HG03025 (cell line): ENCODE data around the gene FERD3L.
"Not testable (repeated sequence)": the region's sequence is repeated elsewhere in the genome, so short reads cannot be mapped to it uniquely, and the experiment has no call there.

Source experiments
- ATAC-seq: cut with Tn5 transposase; IDR thresholded peaks from one replicate; pipeline ENCODE4 v1.9.1; 2021; ENCODE audit warnings: mild to moderate bottlenecking, moderate library complexity; ENCODE audit not compliant: unreplicated experiment, low FRiP score

The FERD3L gene, protein sequence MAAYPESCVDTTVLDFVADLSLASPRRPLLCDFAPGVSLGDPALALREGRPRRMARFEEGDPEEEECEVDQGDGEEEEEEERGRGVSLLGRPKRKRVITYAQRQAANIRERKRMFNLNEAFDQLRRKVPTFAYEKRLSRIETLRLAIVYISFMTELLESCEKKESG

DNA sequence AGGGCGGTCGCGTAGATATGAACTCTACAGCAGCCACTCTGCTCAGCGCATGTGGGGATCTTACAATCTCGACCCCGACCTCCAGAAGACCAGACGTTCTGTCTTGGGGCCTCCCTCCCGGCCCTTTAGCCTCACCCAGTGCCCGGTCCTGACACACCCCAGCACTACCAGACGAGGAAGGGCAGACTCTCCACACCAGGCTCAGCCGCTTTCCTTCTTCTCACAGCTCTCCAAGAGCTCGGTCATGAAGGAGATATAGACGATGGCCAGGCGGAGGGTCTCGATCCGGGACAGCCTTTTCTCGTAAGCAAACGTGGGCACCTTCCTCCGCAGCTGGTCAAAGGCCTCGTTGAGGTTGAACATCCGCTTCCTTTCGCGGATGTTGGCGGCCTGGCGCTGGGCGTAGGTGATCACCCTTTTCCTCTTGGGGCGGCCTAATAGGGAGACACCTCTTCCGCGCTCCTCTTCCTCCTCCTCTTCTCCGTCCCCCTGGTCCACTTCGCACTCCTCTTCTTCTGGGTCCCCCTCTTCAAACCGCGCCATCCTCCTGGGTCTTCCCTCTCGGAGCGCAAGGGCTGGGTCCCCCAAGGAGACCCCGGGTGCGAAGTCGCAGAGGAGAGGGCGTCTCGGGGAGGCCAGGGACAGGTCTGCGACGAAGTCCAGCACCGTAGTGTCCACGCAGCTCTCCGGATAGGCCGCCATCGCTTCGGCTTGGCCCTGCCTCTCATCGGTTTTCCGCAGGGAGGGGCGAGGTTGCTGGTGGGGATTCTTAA is at the start of gene FERD3L:
Gene FERD3L, minus strand, starts transcription at position 761 of the 773 bp plus-strand sequence. Its CDS starts 59 bp downstream, at position 702.
- no peak for ATAC-seq

DNA sequence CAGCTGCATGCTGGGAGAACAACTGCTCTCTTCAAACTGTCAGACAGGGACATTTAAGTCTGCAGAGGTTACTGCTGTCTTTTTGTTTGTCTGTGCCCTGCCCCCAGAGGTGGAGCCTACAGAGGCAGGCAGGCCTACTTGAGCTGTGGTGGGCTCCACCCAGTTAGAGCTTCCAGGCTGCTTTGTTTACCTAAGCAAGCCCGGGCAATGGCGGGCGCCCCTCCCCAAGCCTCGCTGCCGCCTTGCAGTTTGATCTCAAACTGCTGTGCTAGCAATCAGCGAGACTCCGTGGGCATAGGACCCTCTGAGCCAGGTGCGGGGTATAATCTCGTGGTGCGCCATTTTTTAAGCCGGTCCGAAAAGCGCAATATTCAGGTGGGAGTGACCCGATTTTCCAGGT is 49.2 kb upstream of the FERD3L start:
- ATAC-seq: not testable (repeated sequence)

DNA sequence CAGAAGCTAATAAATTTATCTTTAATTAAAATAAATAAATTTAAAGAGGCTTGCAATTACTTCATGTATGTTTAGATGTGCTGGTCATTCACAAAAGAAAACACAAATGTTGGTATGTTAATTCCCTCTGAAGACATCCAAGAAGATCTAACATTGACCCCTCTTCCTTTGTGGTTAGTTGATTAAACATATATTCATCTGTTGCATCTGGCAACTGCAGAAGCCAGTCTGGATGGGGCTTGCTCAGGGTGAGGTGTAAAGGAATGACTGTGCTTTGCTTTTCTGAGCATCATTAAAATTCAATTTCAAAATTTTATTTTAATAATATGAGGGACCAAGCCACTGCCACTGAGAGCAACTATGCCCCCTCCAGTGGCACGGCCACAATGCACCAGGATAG is 36.4 kb upstream of the FERD3L start:
- ATAC-seq: no peak

DNA sequence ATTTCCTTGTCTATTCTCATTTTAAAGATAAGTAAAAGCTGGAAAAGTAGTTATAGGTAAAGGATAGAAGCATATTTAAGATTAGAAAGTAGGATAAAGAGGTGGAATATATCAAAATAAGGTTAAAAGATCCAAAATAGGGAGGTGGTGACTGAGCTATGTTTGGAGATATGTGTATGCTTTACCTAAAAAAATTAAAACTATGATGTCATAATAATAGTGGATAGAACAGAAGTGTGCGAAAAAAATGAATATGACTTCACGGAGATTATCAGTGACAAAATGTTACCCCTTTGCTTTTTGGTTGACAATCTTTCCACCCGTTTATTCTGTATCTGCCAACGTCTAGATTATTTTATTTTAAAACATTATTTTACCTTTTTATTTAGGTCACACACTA is 33.4 kb upstream of the FERD3L start:
- ATAC-seq: no peak

DNA sequence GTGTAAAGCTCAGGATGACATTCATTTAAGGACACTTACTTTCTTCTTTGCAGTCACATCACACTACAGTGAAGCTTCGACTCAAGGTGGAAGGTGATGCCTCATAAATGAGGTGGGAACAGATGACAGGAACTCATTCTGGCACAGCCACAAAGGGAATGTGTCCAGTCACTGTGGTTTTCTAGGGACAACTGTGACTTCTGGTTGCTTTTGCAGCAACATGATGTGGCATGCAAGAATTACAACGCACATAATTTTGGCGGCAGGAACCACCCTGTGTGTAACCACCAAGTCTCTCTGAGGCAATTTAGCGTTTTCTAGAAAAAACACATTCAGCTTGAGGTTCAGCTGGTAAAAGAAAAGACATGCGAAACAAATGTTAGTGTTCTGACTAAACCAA is 32.0 kb upstream of the FERD3L start:
- ATAC-seq: no peak

DNA sequence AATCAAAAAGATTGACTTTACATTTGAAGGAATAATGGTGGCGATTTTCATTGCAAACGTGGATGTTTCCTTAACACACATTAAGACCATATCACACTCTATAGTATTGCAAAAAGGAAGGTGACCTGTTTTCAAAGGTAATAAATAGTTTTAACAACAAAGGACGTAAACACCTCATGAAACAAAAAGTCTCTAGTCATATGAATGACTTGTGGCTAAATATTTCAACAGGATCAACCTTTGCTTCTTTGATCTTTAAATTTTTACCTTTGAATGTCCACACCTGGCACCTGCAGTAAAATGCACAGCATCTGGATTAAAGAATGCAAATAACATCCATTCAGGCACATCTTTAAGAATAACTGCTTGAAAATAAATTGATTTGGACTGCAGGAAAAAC is 30.0 kb upstream of the FERD3L start:
- no peak for ATAC-seq

DNA sequence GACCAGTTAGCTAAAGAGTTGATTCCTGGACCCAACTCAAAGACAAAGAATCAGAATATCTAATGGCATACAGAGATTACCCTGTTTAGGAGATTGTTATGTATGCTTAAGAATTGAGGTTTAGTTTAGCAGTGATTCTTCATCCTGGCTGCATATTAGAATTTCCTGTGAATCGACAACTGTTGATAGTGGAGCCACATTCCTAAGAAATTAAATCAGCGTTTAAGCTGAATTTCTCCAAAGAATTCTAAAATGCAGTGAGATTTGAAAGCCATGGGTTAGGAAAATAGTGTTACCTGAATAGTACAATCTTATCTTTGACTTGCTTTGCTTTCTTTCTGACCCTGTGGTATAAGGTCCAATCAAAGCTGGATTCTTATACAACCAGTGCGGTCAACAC is 16.4 kb upstream of the FERD3L start:
- no peak for ATAC-seq

DNA sequence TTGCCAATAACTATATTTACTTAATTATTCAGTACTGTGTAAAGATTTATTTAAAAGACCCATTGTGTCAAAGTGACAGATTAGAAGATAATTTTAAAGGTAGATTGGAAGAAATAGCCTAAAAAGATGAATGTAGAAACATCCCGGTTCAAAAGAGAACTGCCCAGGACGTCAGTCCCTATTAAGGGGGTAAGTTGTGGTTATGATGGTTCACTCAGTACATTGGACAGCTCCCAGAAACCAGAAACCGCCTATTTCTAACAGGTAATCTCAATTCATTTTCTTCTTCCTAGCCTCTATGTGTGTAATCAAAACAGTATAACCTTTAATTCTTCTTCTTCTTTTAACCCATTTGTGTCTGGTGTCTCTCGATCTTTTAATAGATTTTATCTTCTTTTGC is 1.5 kb upstream of the FERD3L start:
- ATAC-seq: no peak

DNA sequence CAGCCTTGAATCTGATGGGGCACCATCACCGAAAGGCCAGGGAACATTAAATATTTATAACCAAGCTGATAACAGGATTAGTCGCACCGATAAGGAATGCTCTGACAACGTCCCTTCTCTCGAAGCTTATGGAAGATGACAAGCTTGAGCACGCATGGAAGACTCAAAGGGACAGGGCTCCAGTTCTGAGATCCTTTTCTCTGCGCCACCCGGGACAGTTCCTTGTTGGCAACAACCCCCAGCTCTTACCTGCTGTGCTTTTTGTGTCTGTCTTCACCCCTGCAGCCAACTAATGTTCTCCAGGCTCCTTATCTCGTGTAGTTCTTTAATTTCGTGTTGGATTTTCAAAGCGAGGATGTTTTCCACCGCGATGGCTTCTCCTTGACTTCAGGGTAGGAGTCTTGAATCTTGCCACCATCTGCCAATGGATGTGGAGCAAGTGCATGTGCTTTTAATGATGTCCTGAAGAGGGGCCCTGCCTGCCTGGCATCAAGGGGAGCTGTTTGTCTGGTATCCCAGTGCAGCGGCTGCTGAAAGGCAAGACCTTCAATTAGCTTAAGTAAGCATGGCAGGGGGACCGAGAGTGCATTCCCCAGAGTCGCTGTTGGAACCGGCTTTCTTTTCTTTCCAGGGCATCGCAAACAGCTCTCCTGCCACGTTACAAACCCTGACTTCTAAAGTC is 354 bp upstream of the FERD3L start:
- no peak for ATAC-seq

DNA sequence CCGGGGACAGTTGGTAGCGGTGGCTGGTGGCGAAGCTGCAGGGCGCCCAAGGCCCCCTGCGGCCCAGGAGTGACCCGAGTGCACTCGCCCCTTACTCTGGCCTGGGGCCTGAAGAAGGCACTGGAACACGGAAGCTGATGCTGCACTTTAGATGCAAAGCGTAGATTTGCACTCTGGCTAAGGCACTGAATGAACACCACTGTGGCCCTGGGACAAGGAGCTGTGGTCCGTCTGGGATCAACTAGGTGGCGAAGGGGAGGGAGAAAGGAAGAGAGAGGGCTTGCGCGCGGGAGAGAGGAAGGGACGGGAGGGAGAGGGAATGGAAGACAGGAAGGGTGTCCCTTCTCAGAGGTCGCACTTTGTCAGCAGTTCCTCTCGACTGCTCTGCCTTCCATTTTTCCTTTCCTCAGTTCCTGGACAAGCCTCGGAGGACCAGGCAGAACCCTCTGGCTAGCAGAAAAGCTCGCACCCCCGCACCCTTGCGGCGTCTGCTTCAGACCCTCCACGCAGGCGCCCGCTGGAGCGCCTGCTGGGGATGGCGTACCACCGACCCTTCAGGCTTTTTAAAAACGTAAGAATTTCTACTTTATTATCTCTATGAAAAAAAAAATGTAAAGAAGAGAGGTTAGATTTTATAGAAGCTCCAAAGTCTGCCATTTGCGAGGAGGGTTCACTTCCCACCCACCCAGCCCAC is 1.2 kb downstream of the FERD3L start:
- ATAC-seq: no peak

DNA sequence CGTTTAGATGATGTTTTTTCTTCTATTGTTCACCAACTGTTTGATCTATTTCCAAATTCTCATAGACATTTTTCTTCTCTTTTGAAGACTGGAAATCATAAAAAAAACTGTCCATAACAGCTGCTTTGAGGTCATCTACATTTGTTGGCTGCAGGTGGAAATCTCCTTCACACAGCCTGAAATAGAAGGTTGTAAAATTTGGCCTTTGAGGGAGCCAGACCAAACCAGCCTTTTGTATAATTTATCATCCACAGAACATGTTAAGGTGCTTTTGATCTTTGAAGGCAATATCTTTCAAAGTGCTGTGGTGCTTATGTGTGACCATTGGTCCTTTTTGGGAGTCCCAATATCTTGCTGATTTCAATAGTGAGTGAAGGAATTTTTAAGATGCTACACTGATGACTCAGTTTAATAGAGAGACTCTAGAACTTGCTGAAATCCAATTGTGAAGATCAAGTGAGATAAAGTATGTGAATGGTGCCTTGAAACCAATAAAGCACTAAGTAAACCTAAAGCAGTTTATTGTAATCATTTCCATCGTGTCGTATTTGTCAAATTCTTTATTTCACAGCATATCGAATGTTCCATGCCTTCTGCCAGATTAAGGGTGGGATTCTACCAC is 5.4 kb downstream of the FERD3L start:
- ATAC-seq: no peak

DNA sequence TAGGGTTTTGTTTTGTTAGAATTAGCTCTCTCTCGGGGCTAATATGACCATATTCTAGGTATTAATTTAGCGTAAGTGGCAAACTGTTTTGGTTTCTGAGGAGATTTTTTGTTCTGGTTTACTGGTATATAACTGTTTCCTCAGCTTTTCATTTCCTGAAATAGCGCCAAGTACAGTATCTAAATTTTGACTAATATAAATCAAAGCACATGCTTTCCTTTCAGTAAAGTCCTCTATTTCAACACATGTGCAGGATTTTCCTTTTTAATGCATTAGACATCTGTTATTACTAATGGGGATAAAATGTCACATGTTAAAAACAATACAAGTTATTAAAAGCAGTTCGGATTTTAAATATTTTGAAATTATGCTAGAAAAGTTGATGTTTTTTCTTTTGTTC is 11.3 kb downstream of the FERD3L start:
- ATAC-seq: no peak

DNA sequence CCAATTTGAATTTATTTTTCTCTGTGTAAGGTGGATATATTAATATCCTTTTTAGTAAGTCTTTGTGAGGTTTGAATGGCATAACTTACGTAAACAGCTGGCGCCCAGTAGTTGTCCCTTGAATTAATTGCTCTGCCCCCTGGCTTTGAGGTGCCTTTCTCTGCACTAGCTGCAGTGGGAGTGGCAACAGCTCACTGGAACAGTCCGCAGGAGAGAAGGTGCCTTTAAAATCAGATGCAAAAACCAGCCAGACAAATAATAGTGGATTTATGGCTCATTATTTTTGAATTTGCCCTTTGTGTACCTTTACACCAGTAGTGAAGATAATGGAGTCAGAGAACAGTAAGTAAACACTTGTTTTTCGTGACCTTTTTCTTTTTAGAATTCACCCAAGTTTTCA is 11.8 kb downstream of the FERD3L start:
- no peak for ATAC-seq

DNA sequence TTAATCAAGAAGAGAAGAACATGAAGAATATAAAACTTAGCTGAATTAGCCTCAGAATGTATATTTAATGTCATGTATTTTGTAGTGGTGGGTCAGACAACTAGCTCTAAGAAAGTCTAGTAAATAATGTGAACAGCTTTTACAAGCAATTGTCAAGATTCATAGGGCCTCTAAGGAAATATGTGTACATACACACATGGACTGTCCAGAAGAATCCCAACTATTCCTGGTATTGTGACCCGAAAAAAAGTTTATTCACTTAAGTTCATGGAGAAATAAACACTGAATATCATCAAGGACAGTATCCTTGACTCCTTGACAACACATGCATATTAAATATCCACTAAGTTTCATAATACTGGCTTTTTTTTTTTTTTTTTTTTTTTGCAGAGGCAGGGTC is 16.4 kb downstream of the FERD3L start:
- ATAC-seq: no peak

DNA sequence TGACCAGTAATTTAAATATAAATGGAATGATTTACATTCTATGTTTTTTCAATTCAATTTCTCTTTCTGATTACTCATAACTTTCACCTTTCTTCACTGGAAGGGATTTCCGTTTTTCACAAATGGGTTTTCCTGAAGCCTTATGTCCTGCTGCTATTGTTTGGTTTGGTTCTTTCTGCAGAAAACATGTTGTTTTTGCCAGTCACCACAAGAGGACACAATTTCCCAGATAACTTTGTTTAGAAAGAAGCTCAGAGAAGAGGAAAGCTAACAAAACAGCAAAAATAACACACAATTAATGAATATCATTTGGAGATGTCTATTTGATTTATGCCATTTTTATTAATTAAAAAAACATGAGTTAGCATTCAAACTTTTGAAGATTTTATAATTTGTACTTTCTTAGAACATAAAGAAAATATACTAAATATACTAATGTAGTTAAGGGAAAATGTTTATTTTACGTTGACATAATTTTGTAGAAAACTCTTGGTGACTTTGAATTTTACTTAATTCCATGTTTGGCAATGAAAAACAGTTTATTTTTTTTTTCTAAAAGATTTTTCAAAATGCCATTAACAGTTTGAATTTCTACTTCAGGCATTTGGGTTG is 23.1 kb downstream of the FERD3L start:
- no peak for ATAC-seq

DNA sequence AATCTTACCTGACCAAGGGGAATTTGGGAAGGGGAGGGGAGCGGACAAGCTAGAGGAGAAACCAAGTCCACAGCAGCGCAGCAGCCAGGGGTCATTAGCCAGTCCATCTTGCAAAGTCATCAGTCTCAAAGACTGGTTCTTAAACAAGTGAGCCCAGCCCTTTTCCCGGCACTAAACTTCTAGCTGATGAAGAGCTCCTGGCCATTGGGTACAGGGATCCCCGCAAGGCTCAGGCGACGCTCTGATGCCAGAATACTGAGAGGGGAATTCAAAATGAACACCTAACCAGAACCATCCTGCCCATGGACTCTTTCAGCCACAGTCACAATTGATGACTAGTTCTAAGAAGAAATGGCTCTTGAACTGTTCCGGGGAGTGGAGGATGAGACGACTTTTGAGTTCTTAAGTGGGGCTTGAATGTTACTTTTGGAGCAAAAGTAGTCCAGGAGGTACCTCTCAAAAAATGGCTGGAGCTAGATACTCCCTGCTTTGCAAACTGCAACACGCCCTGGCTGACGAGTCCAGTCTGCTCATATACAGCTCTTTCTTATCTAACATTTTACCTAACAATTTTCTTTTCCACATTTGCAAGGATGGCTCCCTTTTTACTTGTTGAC is 25.2 kb downstream of the FERD3L start:
- ATAC-seq: no peak

DNA sequence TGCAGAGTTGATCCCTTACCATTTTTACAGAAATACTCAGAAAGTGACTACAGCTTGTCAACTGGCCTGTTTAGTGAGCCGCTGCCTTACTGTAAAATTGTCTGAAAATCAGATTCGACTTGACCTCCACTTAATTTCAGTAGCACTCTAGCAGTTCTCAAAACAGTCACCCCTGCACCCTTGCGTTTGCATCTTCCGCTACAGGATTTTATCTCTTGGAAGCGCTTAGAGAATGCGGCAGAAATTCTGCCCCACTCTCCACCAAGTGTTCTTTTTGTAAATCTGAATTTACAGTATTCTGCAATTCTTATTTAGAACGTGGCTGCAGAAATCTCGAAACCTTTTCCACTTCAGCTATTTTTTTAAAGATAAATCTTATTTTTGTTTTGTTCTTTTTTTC is 25.8 kb downstream of the FERD3L start:
- no peak for ATAC-seq

DNA sequence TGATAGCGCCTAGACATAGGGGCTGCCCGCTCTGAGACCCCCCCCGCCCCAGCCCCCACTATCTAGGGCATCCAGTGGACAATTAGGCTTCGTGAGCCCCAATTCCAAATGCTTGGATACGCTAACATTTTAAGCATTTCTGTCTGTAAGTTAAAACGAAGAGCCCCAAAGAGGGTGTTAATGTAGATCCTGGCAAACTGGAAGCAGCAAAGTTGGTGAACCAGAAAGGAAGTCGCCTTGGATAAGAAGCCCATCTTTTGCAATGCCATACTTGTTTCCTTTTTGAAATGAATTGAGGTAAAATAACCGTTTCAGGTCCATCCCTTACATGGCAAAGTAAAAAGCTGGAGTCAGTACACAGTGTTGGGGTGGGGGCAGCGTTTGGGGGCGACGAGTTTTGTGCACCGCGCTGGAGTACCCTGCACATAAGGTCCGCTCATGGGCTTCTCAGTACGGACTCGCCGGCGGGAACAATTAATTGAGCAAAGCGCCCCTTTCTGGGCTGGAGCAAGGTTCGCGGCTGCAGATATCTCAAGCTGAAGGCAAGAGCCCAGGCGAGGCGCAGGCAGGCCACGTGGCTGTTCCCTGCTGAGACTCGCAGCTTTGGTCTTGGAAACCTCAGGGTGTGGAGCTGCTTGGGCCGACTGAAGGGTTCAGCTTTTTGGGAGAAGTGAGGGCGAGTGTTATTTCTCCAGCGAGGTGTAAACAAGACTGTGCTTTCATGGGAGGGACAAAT is 26.4 kb downstream of the FERD3L start:
- no peak for ATAC-seq

DNA sequence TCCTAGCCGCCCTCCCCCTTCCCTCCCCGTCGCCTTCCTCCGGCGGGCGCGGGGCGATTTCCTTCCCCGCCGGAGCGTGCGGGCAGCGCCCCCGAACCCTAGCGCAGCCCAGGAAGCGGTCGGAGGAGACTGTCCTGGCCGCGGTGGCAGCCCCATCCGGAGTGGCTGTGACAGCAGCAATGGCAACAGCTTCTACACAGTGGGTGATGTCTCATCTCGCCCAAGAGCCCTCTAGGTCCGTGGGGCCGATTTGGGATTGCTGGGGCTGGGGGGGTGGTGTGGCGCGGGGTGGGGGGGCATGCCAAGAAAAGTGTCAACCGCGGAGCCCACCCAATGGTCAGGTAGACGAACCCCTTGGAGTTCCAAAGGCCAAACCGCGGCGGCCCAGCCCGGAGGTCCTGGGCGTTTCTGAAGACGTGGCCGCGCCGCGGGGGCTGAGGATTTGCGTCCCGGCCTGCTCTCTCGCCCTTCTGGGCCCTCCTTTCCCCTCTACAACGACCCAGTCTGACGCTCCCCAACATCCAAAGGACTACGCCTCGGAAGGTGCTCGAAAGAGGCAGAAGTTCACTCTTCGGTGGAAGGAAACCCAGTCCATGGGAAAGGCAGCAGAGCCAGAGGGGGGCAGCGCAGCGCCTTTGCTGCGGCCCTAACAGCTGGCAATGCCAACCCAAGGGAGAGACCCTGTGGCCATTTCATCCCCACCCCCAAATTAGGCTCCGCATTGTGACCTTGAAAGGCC is 27.2 kb downstream of the FERD3L start:
- ATAC-seq: no peak
